Activated CD4-positive, alpha-beta T cell treated with anti-CD3 and anti-CD28 coated beads, Interleukin-10, Interleukin-2, amounts not matched to agents 100 ng/mL and 50 ng/mL, durations not matched to agents 16 hours and 8 hours (primary cell): ENCODE results near the gene TRIM69.
A peak's percentile ranks its signal among the peaks of the same experiment; 100 is the strongest.

Experiments used
- DNase-seq: peaks from one replicate; pipeline ENCODE4 v3.0.0-alpha.2; 2020

TRIM69 gene

DNA sequence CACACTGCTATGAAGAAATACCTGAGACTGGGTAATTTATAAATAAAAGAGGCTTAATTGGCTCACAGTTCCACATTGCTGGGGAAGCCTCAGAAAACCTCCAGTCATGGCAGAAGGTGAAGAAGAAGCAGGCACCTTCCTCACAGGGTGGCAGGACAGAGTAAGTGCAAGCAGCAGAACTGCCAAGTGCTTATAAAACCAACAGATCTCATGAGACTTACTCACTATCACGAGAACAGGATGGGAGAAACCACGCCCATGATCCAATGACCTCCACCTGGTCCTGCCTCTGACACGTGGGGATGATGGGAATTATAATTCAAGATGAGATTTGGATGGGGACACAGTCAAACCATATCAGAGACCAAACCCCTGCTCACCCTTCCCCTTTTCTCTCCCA is 75.0 kb downstream of the TRIM69 start:
- no peak for DNase-seq

DNA sequence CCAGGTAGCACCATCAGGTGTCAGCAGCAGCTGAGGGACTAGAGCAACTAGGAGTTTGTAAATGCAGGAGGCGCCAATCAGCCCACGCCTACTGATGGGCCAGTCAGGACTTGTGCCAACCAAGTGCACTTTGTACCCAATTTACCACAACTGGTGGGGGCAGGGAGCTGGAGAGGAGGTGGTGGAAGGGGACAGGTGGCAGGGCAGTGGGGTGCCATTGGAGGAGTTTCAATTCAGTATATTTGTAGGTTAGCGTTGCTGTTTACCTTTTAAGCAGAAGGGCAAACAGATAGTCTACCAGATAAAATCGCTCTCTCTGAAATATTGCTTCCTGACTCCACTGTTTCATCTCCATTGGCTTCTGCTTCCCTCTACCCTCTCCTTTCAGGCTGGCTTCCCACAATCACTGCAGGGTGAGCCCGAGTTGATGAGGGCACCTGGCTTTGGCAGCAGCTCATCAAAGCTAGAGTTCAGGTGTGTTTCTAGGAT is 75.7 kb downstream of the TRIM69 start:
- DNase-seq: no peak

DNA sequence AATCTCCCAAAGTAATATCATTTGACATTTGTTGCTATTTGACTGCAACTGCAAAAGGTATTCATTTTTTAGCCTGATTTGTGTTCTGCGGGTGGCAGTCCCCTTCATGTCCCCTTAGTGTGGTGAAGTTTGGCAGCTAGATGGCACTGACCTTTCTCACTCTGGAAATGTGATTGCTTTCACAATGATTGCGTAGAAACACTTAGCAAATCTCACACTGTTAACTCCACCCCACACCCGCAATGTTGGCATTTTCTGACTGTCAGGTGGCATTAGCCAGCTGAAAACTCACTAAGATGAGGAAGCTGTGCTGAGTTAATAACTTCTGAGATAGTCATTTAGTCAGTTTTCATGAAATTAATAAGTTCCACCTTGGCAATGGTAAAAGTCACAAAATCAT is 76.9 kb downstream of the TRIM69 start:
- peak; percentile 42 for DNase-seq
